Hypothalamus (tissue), 51 donors: ENCODE measurements around the gene STARD3NL.

ENCODE experiments used
- DNase-seq, 51 donors: peaks; one replicate each; lab custom pipeline; 2025; lab: John Stamatoyannopoulos, UW

Gene STARD3NL

GRCh38 chr7:38181111-38181510 is 3.1 kb downstream of the STARD3NL start:
- no peak for DNase-seq

GRCh38 chr7:38182450-38182849 is 4.4 kb downstream of the STARD3NL start:
- DNase-seq: no peak

- DNase-seq: no peak
Observed at GRCh38 chr7:38185395-38186307, 7.6 kb downstream of the STARD3NL start.

- DNase-seq: no peak
Observed at GRCh38 chr7:38186593-38187314, 8.7 kb downstream of the STARD3NL start.

- no peak for DNase-seq
Observed at GRCh38 chr7:38187794-38188440, 9.9 kb downstream of the STARD3NL start.

- no peak for DNase-seq
Observed at GRCh38 chr7:38189231-38189938, 11.3 kb downstream of the STARD3NL start.

- DNase-seq: no peak
Observed at GRCh38 chr7:38190011-38190410, 12.0 kb downstream of the STARD3NL start.

GRCh38 chr7:38191791-38192190 is 13.7 kb downstream of the STARD3NL start:
- DNase-seq: no peak

- no peak for DNase-seq
Observed at GRCh38 chr7:38192327-38192726, 14.3 kb downstream of the STARD3NL start.

GRCh38 chr7:38195804-38196595 is 18.0 kb downstream of the STARD3NL start:
- no peak for DNase-seq

GRCh38 chr7:38198366-38198765 is 20.3 kb downstream of the STARD3NL start:
- DNase-seq: no peak

GRCh38 chr7:38199154-38199553 is 21.1 kb downstream of the STARD3NL start:
- no peak for DNase-seq

- no peak for DNase-seq
Observed at GRCh38 chr7:38199782-38200181, 21.7 kb downstream of the STARD3NL start.

- no peak for DNase-seq
Observed at GRCh38 chr7:38206071-38206470, 28.0 kb downstream of the STARD3NL start.

GRCh38 chr7:38207843-38208242 is 29.8 kb downstream of the STARD3NL start:
- no peak for DNase-seq

- DNase-seq: no peak
Observed at GRCh38 chr7:38211486-38211885, 33.4 kb downstream of the STARD3NL start.

GRCh38 chr7:38211940-38212339 is 33.9 kb downstream of the STARD3NL start:
- DNase-seq: peak in 19 of 51 donors; percentile 6 to 47 (median 19)

- DNase-seq: no peak
Observed at GRCh38 chr7:38215115-38215514, 37.1 kb downstream of the STARD3NL start.

GRCh38 chr7:38215735-38216670 is 38.0 kb downstream of the STARD3NL start:
- peak in 47 of 51 donors; percentile 5 to 83 (median 55) for DNase-seq
